OCI-LY3 (cell line): ENCODE data around the gene EPB41L4A.

Experiments
- CTCF ChIP-seq: fragments of 200-600, 300-600 bp; sonication (generic); IDR thresholded peaks from 2 replicates; pipeline ENCODE4 v1.5.1; 2014; ENCODE audit warnings: antibody characterized with exemption, low read length, low read depth
- EZH2phosphoT487 ChIP-seq: fragments of 200-600 bp; shearing (Covaris generic); IDR thresholded peaks from 2 replicates; pipeline ENCODE4 v1.6.1; 2018; ENCODE audit warnings: antibody characterized with exemption, mixed run types, low read depth

GRCh38 chr5:112346411-112347044 lies 72.5 kb downstream of the EPB41L4A start:
- no peak for TF ChIP-seq CTCF
- TF ChIP-seq EZH2phosphoT487, result no peak
